Panc1 (cell line): ENCODE measurements around the gene DCDC2. TPM values are rescaled to one million over a fixed set of nuclear protein-coding genes. Genes with fewer than 3 reads are reported as not detected.

Source experiments
- ATAC-seq: fragments of 200-7000 bp; cut with Tn5 transposase; 2 replicates; pipeline ENCODE4 v1.9.1; 2020; ENCODE audit warnings: mild to moderate bottlenecking, moderate library complexity
- BruUV-seq: library from RNA; stranded (reverse); fragments of 400-500 nt; replicated peaks from 2 replicates; lab custom pipeline; 2021; lab: Mats Ljungman, UMichigan
- CTCF ChIA-PET: fragments of 300-600 bp; sonication (Branson Sonifier 250); formaldehyde crosslinking; loops from one replicate; lab custom pipeline; 2022; ENCODE audit warnings: antibody characterized with exemption; lab: Charles Lee
- POLR2A ChIA-PET: fragments of 300-600 bp; sonication (Branson Sonifier 250); formaldehyde crosslinking; loops from one replicate; lab custom pipeline; 2022; ENCODE audit warnings: antibody characterized with exemption; lab: Charles Lee
- DNase-seq: peaks from one replicate; pipeline ENCODE4 v3.0.0-alpha.2; 2010; ENCODE audit warnings: low read depth, low spot score
- H3K27ac ChIP-seq: 2 replicates; pipeline ENCODE4 v1.5.1; 2011; ENCODE audit warnings: mild to moderate bottlenecking, low read length, inconsistent platforms
- H3K27me3 ChIP-seq: fragments of 200-500 bp; sonication (Bioruptor generic); 2 replicates; pipeline ENCODE4 v1.6.0; 2014; ENCODE audit warnings: low read length, inconsistent platforms; ENCODE audit not compliant: control insufficient read depth, insufficient read depth
- H3K36me3 ChIP-seq: fragments of 200-500 bp; sonication (Bioruptor generic); 2 replicates; pipeline ENCODE4 v1.5.1; 2014; ENCODE audit warnings: inconsistent platforms, mild to moderate bottlenecking, low read length, moderate library complexity; ENCODE audit not compliant: control insufficient read depth, insufficient read depth
- H3K4me1 ChIP-seq: 2 replicates; pipeline ENCODE4 v1.5.1; 2011; ENCODE audit warnings: inconsistent platforms, mild to moderate bottlenecking, low read length, moderate library complexity; ENCODE audit not compliant: control insufficient read depth, insufficient read depth
- H3K4me3 ChIP-seq, 2 experiments: 2 replicates each; pipeline ENCODE4 v1.5.1; 2011 to 2012; ENCODE audit warnings: low read depth in 2 of 2, low read length in 2 of 2, mild to moderate bottlenecking in 2 of 2, inconsistent platforms in 1 of 2, moderate library complexity in 1 of 2
- H3K9me3 ChIP-seq: fragments of 200-500 bp; sonication (Bioruptor generic); 2 replicates; pipeline ENCODE4 v1.5.1; 2014; ENCODE audit warnings: low read depth, mild to moderate bottlenecking, inconsistent platforms, low read length, moderate library complexity; ENCODE audit not compliant: control insufficient read depth, insufficient read depth
- POLR2AphosphoS5 ChIP-seq: IDR thresholded peaks from 2 replicates; pipeline ENCODE4 v1.6.1; 2012; ENCODE audit warnings: mild to moderate bottlenecking, low read depth, low read length, moderate library complexity
- SIN3A ChIP-seq: IDR thresholded peaks from 2 replicates; pipeline ENCODE4 v1.6.1; 2012; ENCODE audit warnings: low read depth, mild to moderate bottlenecking, low read length, moderate library complexity, borderline replicate concordance; ENCODE audit not compliant: insufficient read depth
- TCF7L2 ChIP-seq: IDR thresholded peaks from 2 replicates; pipeline ENCODE4 v1.6.1; 2011; ENCODE audit warnings: mild to moderate bottlenecking, low read depth, low read length, inconsistent platforms
- in situ Hi-C: cut with HindIII; loops from 2 replicates; pipeline ENCODE4 v1.10.0; 2016; ENCODE audit warnings: low sequenced_read_pairs, low pct_unique_long_range_greater_than_20kb
- intact Hi-C: fragments of 100-400 bp; cut with micrococcal nuclease; formaldehyde crosslinking; loops from one replicate; pipeline ENCODE4 v1.10.0; 2022; ENCODE audit not compliant: unreplicated experiment
- total RNA-seq: library from RNA; stranded (reverse); gene quantifications from one replicate; pipeline ENCODE4 v1.2.1, GENCODE V29; 2021; ENCODE audit not compliant: unreplicated experiment
- TF ChIP-seq, protein P1 (sequence below): fragments of 450-650 bp; IDR thresholded peaks from 2 replicates; pipeline ENCODE4 v1.5.1; 2017; ENCODE audit warnings: mild to moderate bottlenecking
- TF ChIP-seq, protein P2 (sequence below), 2 experiments: IDR thresholded peaks; 2 replicates each; pipeline ENCODE4 v1.6.1; 2011 to 2012; ENCODE audit warnings: low read depth in 2 of 2, control low read depth in 1 of 2, low read length in 1 of 2, mild to moderate bottlenecking in 1 of 2, moderate library complexity in 1 of 2; ENCODE audit not compliant: insufficient read depth in 1 of 2

DCDC2 gene
- total RNA-seq, 1 experiment from 2014 or later = 0.15 TPM

DNA sequence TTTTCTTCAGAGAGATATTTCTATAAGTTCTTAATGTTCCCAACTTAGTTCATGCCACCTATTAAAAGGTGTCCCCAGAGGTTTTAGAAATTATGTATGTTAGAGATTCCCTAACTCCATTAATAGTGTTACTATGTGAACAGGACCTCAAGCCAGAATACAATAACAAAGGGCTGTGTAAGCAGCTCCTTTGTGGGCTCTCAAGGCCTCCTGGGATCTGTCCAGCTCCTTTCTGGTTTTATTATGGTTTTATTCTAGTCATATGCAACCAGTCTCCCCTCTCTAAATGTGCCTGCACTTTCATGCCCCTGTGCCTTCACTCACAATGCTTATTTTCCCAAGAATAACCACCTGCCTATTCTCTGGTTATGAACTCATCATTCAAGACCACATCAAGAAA is 209.2 kb downstream of the DCDC2 start:
- Histone ChIP-seq H3K4me1 (no peaks in the 10 kb centered on the region), H3K4me3 (no peak overlapping the region), H3K36me3 (no peaks in the 10 kb centered on the region), H3K27me3 (no peaks in the 10 kb centered on the region), H3K27ac (no peak overlapping the region), H3K9me3 (no peaks in the 10 kb centered on the region)
- DNase-seq = no peak
- in situ Hi-C loops = no loop called here
- no peak for ATAC-seq
- TF ChIP-seq, protein P1, sequence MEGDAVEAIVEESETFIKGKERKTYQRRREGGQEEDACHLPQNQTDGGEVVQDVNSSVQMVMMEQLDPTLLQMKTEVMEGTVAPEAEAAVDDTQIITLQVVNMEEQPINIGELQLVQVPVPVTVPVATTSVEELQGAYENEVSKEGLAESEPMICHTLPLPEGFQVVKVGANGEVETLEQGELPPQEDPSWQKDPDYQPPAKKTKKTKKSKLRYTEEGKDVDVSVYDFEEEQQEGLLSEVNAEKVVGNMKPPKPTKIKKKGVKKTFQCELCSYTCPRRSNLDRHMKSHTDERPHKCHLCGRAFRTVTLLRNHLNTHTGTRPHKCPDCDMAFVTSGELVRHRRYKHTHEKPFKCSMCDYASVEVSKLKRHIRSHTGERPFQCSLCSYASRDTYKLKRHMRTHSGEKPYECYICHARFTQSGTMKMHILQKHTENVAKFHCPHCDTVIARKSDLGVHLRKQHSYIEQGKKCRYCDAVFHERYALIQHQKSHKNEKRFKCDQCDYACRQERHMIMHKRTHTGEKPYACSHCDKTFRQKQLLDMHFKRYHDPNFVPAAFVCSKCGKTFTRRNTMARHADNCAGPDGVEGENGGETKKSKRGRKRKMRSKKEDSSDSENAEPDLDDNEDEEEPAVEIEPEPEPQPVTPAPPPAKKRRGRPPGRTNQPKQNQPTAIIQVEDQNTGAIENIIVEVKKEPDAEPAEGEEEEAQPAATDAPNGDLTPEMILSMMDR = no peak
- TF ChIP-seq SIN3A = no peak
- no peak for TF ChIP-seq TCF7L2
- TF ChIP-seq POLR2AphosphoS5 = no peak
- TF ChIP-seq, protein P2, sequence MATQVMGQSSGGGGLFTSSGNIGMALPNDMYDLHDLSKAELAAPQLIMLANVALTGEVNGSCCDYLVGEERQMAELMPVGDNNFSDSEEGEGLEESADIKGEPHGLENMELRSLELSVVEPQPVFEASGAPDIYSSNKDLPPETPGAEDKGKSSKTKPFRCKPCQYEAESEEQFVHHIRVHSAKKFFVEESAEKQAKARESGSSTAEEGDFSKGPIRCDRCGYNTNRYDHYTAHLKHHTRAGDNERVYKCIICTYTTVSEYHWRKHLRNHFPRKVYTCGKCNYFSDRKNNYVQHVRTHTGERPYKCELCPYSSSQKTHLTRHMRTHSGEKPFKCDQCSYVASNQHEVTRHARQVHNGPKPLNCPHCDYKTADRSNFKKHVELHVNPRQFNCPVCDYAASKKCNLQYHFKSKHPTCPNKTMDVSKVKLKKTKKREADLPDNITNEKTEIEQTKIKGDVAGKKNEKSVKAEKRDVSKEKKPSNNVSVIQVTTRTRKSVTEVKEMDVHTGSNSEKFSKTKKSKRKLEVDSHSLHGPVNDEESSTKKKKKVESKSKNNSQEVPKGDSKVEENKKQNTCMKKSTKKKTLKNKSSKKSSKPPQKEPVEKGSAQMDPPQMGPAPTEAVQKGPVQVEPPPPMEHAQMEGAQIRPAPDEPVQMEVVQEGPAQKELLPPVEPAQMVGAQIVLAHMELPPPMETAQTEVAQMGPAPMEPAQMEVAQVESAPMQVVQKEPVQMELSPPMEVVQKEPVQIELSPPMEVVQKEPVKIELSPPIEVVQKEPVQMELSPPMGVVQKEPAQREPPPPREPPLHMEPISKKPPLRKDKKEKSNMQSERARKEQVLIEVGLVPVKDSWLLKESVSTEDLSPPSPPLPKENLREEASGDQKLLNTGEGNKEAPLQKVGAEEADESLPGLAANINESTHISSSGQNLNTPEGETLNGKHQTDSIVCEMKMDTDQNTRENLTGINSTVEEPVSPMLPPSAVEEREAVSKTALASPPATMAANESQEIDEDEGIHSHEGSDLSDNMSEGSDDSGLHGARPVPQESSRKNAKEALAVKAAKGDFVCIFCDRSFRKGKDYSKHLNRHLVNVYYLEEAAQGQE (IDR thresholded peaks at IDR 0.05; ENCODE audit: insufficient read depth in 1 of 2, low read depth in 2 of 2, low read length in 1 of 2) = no peak
- intact Hi-C loops = no loop called here
- ChIA-PET POLR2A (no interaction called here), CTCF (no interaction called here)
- no TSS peak for BruUV-seq

DNA sequence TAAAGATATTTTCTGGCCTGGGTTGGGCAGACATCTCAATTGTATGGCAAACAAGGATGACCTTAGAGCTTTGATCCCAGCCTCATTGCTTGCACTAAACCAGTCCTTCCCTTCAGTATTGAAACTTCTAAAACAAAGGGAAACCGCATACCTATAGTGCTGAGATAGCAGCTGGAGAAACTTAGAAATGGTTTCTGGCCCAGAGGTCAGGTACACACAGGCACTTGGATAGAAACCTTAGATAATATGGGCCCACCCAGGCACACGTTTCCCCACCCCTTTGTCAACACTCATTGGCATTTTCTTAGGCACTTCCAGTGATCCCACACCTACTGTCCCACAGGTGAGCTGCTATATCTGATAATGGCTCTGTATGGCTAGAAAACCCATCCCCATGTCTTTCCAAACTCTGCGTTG is 209.7 kb downstream of the DCDC2 start:
- no peaks in the 10 kb centered on the region for H3K9me3 ChIP-seq
- H3K27me3 ChIP-seq = no peaks in the 10 kb centered on the region
- ATAC-seq = no peak
- no peak for DNase-seq
- no peaks in the 10 kb centered on the region for H3K4me1 ChIP-seq
- no peak overlapping the region for H3K4me3 ChIP-seq
- H3K36me3 ChIP-seq = no peaks in the 10 kb centered on the region
- H3K27ac ChIP-seq = no peak overlapping the region
- BruUV-seq = no TSS peak
- in situ Hi-C loops = no loop called here
- TF ChIP-seq SIN3A = no peak
- TF ChIP-seq TCF7L2 = no peak
- TF ChIP-seq POLR2AphosphoS5 = no peak
- TF ChIP-seq, protein P2 (IDR thresholded peaks at IDR 0.05; ENCODE audit: insufficient read depth in 1 of 2, low read depth in 2 of 2, low read length in 1 of 2) = no peak
- TF ChIP-seq, protein P1 = no peak
- ChIA-PET POLR2A (no interaction called here), CTCF (no interaction called here)
- intact Hi-C loops = no loop called here
